ENCODE measurements around the gene CRISP2.

Gene CRISP2

DNA sequence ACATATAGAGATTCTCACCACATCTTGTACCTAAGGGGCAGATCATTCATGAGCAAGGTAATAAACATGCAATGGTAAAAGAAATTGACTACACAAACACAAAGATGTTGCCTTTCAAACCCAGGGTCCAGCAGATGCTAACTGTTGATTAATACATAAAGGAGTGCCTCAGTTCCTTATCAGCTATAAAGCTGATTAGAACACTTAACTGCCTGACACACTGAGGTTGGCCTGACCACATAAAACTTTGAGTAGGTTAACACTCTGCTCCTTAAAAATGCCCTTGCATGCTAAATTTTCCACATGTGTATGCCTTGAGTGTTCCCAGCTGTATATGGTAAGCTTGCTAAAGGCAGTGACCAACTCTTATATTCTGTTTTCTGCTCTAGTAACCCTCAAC, 14.9 kb downstream of the CRISP2 start:
- no peak for TF ChIP-seq TAF1 (IDR thresholded peaks at IDR 0.05; ENCODE audit: low read depth)
- TF ChIP-seq CEBPB (IDR thresholded peaks at IDR 0.05), result no peak
- TF ChIP-seq EGR1 (IDR thresholded peaks at IDR 0.05), result no peak

DNA sequence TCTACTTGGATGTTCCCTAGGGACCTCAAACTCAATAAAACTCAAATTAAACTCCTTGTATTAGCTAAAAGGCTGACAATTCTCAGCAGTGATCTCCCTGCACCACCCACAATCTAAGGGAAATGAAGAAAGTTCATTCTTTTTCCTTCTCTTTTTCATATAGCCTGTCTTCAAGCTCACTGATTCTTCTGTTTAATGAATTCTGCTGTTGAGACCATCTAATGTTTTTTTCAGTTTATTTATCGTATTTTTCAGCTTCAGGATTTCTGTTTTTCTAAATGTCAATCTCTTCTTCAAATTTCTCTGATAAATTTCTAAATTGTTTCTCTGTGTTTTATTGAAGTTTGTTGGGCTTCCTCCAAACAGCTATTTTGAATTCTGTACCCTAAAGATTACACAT, 19.8 kb downstream of the CRISP2 start:
- TF ChIP-seq FOXM1 (IDR thresholded peaks at IDR 0.05; ENCODE audit: borderline replicate concordance, low read depth), result no peak
- no peak for TF ChIP-seq TAF1 (IDR thresholded peaks at IDR 0.05; ENCODE audit: low read depth)
- no peak for TF ChIP-seq REST (IDR thresholded peaks at IDR 0.05; ENCODE audit: low read depth)

DNA sequence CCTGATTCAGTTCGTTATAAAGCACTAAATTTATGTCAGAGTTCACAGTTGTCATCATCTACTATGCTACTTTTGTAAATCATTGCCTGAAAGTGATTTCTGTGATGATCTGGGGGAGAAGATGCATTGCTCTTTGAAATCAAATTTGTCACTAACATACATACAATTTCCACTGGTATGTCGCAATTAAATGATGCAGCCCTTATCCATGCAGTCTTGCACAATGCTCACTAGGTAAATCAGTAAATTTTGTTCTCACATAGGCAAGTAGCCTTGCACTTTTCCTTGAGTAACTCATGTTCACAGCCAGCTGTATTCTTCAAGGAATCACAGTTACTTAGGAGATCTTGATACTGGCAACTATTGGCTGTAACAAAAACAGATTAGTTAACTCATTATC, 20.8 kb downstream of the CRISP2 start:
- TF ChIP-seq REST (IDR thresholded peaks at IDR 0.05; ENCODE audit: low read depth), result no peak
- TF ChIP-seq CREB1 (IDR thresholded peaks at IDR 0.05; ENCODE audit: low read depth), result no peak
- no peak for TF ChIP-seq EGR1 (IDR thresholded peaks at IDR 0.05)
- no peak for TF ChIP-seq RAD21 (IDR thresholded peaks at IDR 0.05; ENCODE audit: low read depth)
- no peak for TF ChIP-seq ZBTB7A (IDR thresholded peaks at IDR 0.05; ENCODE audit: low read depth)
- TF ChIP-seq FOXM1 (IDR thresholded peaks at IDR 0.05; ENCODE audit: borderline replicate concordance, low read depth), result no peak
- TF ChIP-seq TEAD4 (IDR thresholded peaks at IDR 0.05), result no peak
- no peak for TF ChIP-seq MAX (IDR thresholded peaks at IDR 0.05)
- no peak for TF ChIP-seq YY1 (IDR thresholded peaks at IDR 0.05; ENCODE audit: low read depth)
- TF ChIP-seq CEBPB (IDR thresholded peaks at IDR 0.05), result no peak
- no peak for TF ChIP-seq EP300 (IDR thresholded peaks at IDR 0.05; ENCODE audit: borderline replicate concordance)
- TF ChIP-seq NFIC (IDR thresholded peaks at IDR 0.05), result no peak
- no peak for TF ChIP-seq TAF1 (IDR thresholded peaks at IDR 0.05; ENCODE audit: low read depth)
- TF ChIP-seq, protein P1, sequence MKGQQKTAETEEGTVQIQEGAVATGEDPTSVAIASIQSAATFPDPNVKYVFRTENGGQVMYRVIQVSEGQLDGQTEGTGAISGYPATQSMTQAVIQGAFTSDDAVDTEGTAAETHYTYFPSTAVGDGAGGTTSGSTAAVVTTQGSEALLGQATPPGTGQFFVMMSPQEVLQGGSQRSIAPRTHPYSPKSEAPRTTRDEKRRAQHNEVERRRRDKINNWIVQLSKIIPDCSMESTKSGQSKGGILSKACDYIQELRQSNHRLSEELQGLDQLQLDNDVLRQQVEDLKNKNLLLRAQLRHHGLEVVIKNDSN (IDR thresholded peaks at IDR 0.05), result no peak
- no peak for TF ChIP-seq TCF12 (IDR thresholded peaks at IDR 0.05; ENCODE audit: low read depth)

DNA sequence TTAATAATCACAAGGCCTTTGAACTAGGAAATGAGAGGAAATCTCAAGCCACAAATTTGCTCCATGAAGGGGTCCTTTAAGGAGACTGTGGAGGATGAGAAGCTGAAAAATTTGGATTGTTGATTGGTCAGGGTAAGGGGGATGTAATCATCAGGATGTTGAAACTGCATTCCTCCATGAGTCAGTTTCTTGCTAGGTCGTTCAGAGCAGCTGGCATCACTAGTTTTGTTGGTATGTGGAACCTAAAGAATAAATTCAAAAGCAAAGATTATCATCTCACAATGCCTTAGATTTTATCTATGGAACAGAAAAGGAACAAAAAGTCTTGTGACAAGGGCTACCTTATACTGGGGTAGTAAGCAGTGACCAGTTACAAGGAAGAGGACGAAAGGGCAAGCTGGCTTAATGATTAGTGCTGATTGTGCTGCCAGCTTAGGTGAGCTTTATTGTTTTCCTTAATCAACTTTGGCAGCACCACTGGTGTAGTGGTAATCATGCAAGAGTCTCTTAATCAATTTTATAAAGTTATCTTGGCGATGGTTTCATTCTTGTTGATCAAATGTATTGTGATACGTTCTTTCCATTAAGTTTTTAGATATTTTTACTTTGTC, 36.6 kb downstream of the CRISP2 start:
- TF ChIP-seq TCF12 (IDR thresholded peaks at IDR 0.05; ENCODE audit: low read depth), result no peak
- TF ChIP-seq REST (IDR thresholded peaks at IDR 0.05; ENCODE audit: low read depth), result no peak
- no peak for TF ChIP-seq YY1 (IDR thresholded peaks at IDR 0.05; ENCODE audit: low read depth)
- no peak for TF ChIP-seq CEBPB (IDR thresholded peaks at IDR 0.05)
- no peak for TF ChIP-seq TAF1 (IDR thresholded peaks at IDR 0.05; ENCODE audit: low read depth)
- no peak for TF ChIP-seq EP300 (IDR thresholded peaks at IDR 0.05; ENCODE audit: borderline replicate concordance)
- no peak for TF ChIP-seq EGR1 (IDR thresholded peaks at IDR 0.05)
- TF ChIP-seq, protein P1 (IDR thresholded peaks at IDR 0.05), result no peak
- no peak for TF ChIP-seq MAX (IDR thresholded peaks at IDR 0.05)
- no peak for TF ChIP-seq TEAD4 (IDR thresholded peaks at IDR 0.05)
- no peak for TF ChIP-seq FOXM1 (IDR thresholded peaks at IDR 0.05; ENCODE audit: borderline replicate concordance, low read depth)

DNA sequence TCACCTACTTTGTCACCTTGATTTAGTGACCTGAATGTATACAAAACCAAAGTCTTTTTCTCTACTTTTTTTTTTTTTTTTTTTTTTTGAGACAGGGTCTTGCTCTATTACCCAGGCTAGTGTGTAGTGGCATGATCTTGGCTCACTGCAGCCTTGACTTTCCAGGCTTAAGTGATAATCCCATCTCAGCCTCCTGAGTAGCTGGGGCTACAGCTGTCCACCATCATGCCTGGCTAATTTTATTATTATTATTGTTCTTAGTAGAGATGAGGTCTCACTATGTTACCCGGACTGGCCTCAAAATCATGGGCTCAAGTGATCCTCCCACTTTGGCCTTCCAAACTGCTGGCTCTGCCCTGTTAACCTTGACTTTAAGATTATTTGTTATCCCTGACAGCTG, 37.5 kb downstream of the CRISP2 start:
- no peak for TF ChIP-seq TCF12 (IDR thresholded peaks at IDR 0.05; ENCODE audit: low read depth)
- TF ChIP-seq NFIC (IDR thresholded peaks at IDR 0.05), result no peak
- no peak for TF ChIP-seq FOXM1 (IDR thresholded peaks at IDR 0.05; ENCODE audit: borderline replicate concordance, low read depth)
- no peak for TF ChIP-seq REST (IDR thresholded peaks at IDR 0.05; ENCODE audit: low read depth)
- no peak for TF ChIP-seq EGR1 (IDR thresholded peaks at IDR 0.05)
- TF ChIP-seq MAX (IDR thresholded peaks at IDR 0.05), result no peak
- TF ChIP-seq RAD21 (IDR thresholded peaks at IDR 0.05; ENCODE audit: low read depth), result no peak

Measured in Ishikawa (cell line).